Tibial nerve (tissue), 4 donors: Measurements from ENCODE around the gene FMO5. TPM values are rescaled to one million over a fixed set of nuclear protein-coding genes. Genes with fewer than 3 reads are reported as not detected.

Experiments used
- DNase-seq, 2 donors: peaks; one replicate each; pipeline ENCODE4 v3.0.0-alpha.2; 2019; ENCODE audit warnings: low spot score in 2 of 2
- H3K27ac ChIP-seq, 4 donors: fragments of 200-600 bp; sonication (generic) in 3 of 4; one replicate each; pipeline ENCODE4 v1.5.1; 2017 to 2019; ENCODE audit warnings: mild to moderate bottlenecking in 1 of 4
- H3K27me3 ChIP-seq, 2 donors: fragments of 200-600 bp; sonication (generic) in 1 of 2; one replicate each; pipeline versions ENCODE4 v1.5.1 to v1.6.0; 2017 to 2019
- H3K36me3 ChIP-seq, 3 donors: fragments of 200-600 bp; sonication (generic); one replicate each; pipeline ENCODE4 v1.5.1; 2018 to 2019
- H3K4me1 ChIP-seq, 4 donors: fragments of 200-600 bp; sonication (generic) in 3 of 4; one replicate each; pipeline ENCODE4 v1.5.1; 2017 to 2019
- H3K4me3 ChIP-seq, 4 donors: fragments of 200-600 bp; sonication (generic) in 3 of 4; one replicate each; pipeline ENCODE4 v1.5.1; 2017 to 2019; ENCODE audit warnings: mild to moderate bottlenecking in 1 of 4, moderate library complexity in 1 of 4
- H3K9me3 ChIP-seq, 4 donors: fragments of 200-600 bp; sonication (generic) in 3 of 4; one replicate each; pipeline ENCODE4 v1.5.1; 2017 to 2019
- CTCF ChIP-seq, 5 experiments: fragments of 200-600 bp in 3 of 5; fragments of 450-650 bp in 2 of 5; sonication (generic) in 3 of 5; IDR thresholded peaks; one replicate each; pipeline ENCODE4 v1.5.1; 2016 to 2019; ENCODE audit warnings: antibody characterized with exemption in 5 of 5, mild to moderate bottlenecking in 3 of 5, moderate library complexity in 2 of 5
- EP300 ChIP-seq, 2 donors: sonication (generic); formaldehyde crosslinking; IDR thresholded peaks; one replicate each; pipeline ENCODE4 v1.6.1; 2017; ENCODE audit warnings: antibody characterized with exemption in 2 of 2, mild to moderate bottlenecking in 1 of 2
- POLR2A ChIP-seq, 2 donors: fragments of 450-650 bp; IDR thresholded peaks; one replicate each; pipeline ENCODE4 v1.6.1; 2017; ENCODE audit warnings: antibody characterized with exemption in 2 of 2, mild to moderate bottlenecking in 2 of 2, moderate library complexity in 2 of 2
- WGBS, 2 donors: methylation state at CpG; one replicate each; pipeline ENCODE4 v1.1.5; 2018; 5-methylcytosine and 5-hydroxymethylcytosine counted together
- total RNA-seq, 4 donors: library from RNA; depleted of rRNA; stranded (reverse); fragments of >200 nt; gene quantifications; one replicate each; pipeline ENCODE4 v1.1.0, GENCODE V29; 2016

Gene FMO5
- total RNA-seq, 4 donors from 2014 or later = 2.6 to 6.3 (median 3.0) TPM

- Histone ChIP-seq H3K4me1 (no peaks in the 10 kb centered on the region), H3K4me3 (no peak overlapping the region), H3K36me3 (peaks cover 0 to 26% (median 0%) of the 10 kb centered on the region in 3 donors), H3K27ac (no peak overlapping the region), H3K27me3 (no peaks in the 10 kb centered on the region), H3K9me3 (no peaks in the 10 kb centered on the region)
- 93 to 97% methylated on average over 2 of the region's 2 CpGs for WGBS, 2 donors
- TF ChIP-seq CTCF (IDR thresholded peaks at IDR 0.05) = no peak
- TF ChIP-seq POLR2A (IDR thresholded peaks at IDR 0.05) = no peak
- TF ChIP-seq EP300 (IDR thresholded peaks at IDR 0.05) = no peak
- no peak for DNase-seq
These were observed 13.6 kb downstream of the FMO5 start for GRCh38 chr1:147211577-147211976.

- Histone ChIP-seq H3K27me3 (no peaks in the 10 kb centered on the region), H3K36me3 (peaks cover 0 to 26% (median 0%) of the 10 kb centered on the region in 3 donors), H3K4me1 (no peaks in the 10 kb centered on the region), H3K9me3 (no peaks in the 10 kb centered on the region), H3K27ac (no peak overlapping the region), H3K4me3 (no peak overlapping the region)
- 76 to 77% methylated on average over 2 of the region's 2 CpGs for WGBS, 2 donors
- DNase-seq = no peak
- TF ChIP-seq CTCF (IDR thresholded peaks at IDR 0.05) = no peak
- TF ChIP-seq EP300 (IDR thresholded peaks at IDR 0.05) = no peak
- no peak for TF ChIP-seq POLR2A (IDR thresholded peaks at IDR 0.05)
These were observed 14.2 kb downstream of the FMO5 start for GRCh38 chr1:147210987-147211386.

- Histone ChIP-seq H3K4me1 (no peaks in the 10 kb centered on the region), H3K27me3 (no peaks in the 10 kb centered on the region), H3K4me3 (no peak overlapping the region), H3K9me3 (no peaks in the 10 kb centered on the region), H3K36me3 (peaks cover 0 to 27% (median 0%) of the 10 kb centered on the region in 3 donors), H3K27ac (no peak overlapping the region)
- TF ChIP-seq POLR2A (IDR thresholded peaks at IDR 0.05) (no peak), EP300 (IDR thresholded peaks at IDR 0.05) (no peak), CTCF (IDR thresholded peaks at IDR 0.05) (no peak)
- WGBS, 2 donors = 89 to 92% methylated on average over 3 of the region's 3 CpGs
- no peak for DNase-seq
These were observed 15.0 kb downstream of the FMO5 start for GRCh38 chr1:147209825-147210821.

- H3K9me3 ChIP-seq = no peaks in the 10 kb centered on the region
- TF ChIP-seq EP300 (IDR thresholded peaks at IDR 0.05) (no peak), CTCF (IDR thresholded peaks at IDR 0.05) (no peak), POLR2A (IDR thresholded peaks at IDR 0.05) (no peak)
- H3K4me1 ChIP-seq = no peaks in the 10 kb centered on the region
- peaks cover 0 to 35% (median 0%) of the 10 kb centered on the region in 3 donors for H3K36me3 ChIP-seq
- no peaks in the 10 kb centered on the region for H3K27me3 ChIP-seq
- no peak for DNase-seq
- H3K27ac ChIP-seq = no peak overlapping the region
- H3K4me3 ChIP-seq = no peak overlapping the region
- 94 to 96% methylated on average over 7 of the region's 7 CpGs for WGBS, 2 donors
These were observed 16.5 kb downstream of the FMO5 start for GRCh38 chr1:147208619-147209018.

- DNase-seq = no peak
- no peak overlapping the region for H3K4me3 ChIP-seq
- H3K36me3 ChIP-seq = peaks cover 0 to 33% (median 0%) of the 10 kb centered on the region in 3 donors
- WGBS, 2 donors = 66 to 76% methylated on average over 1 of the region's 1 CpG
- H3K27me3 ChIP-seq = no peaks in the 10 kb centered on the region
- no peaks in the 10 kb centered on the region for H3K4me1 ChIP-seq
- no peaks in the 10 kb centered on the region for H3K9me3 ChIP-seq
- TF ChIP-seq CTCF (IDR thresholded peaks at IDR 0.05) = no peak
- TF ChIP-seq POLR2A (IDR thresholded peaks at IDR 0.05) = no peak
- no peak for TF ChIP-seq EP300 (IDR thresholded peaks at IDR 0.05)
- H3K27ac ChIP-seq = no peak overlapping the region
These were observed 17.9 kb downstream of the FMO5 start for GRCh38 chr1:147207192-147207591.
